ENCODE measurements around the gene LONRF2. TPM values are rescaled to one million over a fixed set of nuclear protein-coding genes. Genes with fewer than 3 reads are reported as not detected.

The LONRF2 gene
- polyA plus RNA-seq, 1 donor (not counting 4 experiments of a cell fraction or from before 2014, with no cell fraction given) = not detected

GRCh38 chr2:100264651-100265050, 57.6 kb downstream of the LONRF2 start:
- H3K79me2 ChIP-seq (ENCODE audit: control insufficient read depth, insufficient read depth, low read length) = no peaks in the 10 kb centered on the region
- no peak for FAIRE-seq
- no peaks in the 10 kb centered on the region for H3K36me3 ChIP-seq (ENCODE audit: control insufficient read depth in 2 of 2, extremely low read depth in 1 of 2, insufficient read depth in 2 of 2, low read length in 2 of 2)
- no peak overlapping the region for H2AFZ ChIP-seq (ENCODE audit: control insufficient read depth, low read length)
- H3K9ac ChIP-seq (ENCODE audit: control insufficient read depth, extremely low read depth, insufficient read depth, low read length) = no peak overlapping the region
- H3K4me2 ChIP-seq (ENCODE audit: control insufficient read depth, extremely low read depth, insufficient read depth, low read depth, low read length) = no peak overlapping the region
- no peaks in the 10 kb centered on the region for H3K9me3 ChIP-seq (ENCODE audit: control insufficient read depth, low read depth, low read length)
- H3K9me1 ChIP-seq (ENCODE audit: control insufficient read depth, extremely low read depth, insufficient read depth, low read length) = no peaks in the 10 kb centered on the region
- H4K20me1 ChIP-seq (ENCODE audit: control insufficient read depth, extremely low read depth, insufficient read depth, low read length) = no peaks in the 10 kb centered on the region
- H3K27me3 ChIP-seq (ENCODE audit: control insufficient read depth, extremely low read depth, insufficient read depth, low read length) = no peaks in the 10 kb centered on the region
- no peak for TF ChIP-seq CTCF (optimal IDR thresholded peaks at IDR 0.05 in 1 of 3, IDR thresholded peaks at IDR 0.05 in 1 of 3, conservative IDR thresholded peaks at IDR 0.05 in 1 of 3; ENCODE audit: extremely low read depth in 1 of 3, insufficient read depth in 2 of 3, low read length in 3 of 3)
- TF ChIP-seq EZH2 (IDR thresholded peaks at IDR 0.05; ENCODE audit: low read length) = no peak
- dilution Hi-C loops (cut with MboI; ENCODE audit: extremely low pct_ligation_motif_present, low sequenced_read_pairs) = no loop called here
- no peak overlapping the region for H3K27ac ChIP-seq (ENCODE audit: control insufficient read depth, insufficient read depth, low read length)
- H3K4me3 ChIP-seq (ENCODE audit: control insufficient read depth in 2 of 3, extremely low read depth in 1 of 3, insufficient read depth in 2 of 3, low read depth in 1 of 3, low read length in 3 of 3) = no peak overlapping the region
- no peak for DNase-seq (ENCODE audit: low read depth, low spot score)
- H3K4me1 ChIP-seq (ENCODE audit: control insufficient read depth, extremely low read depth, insufficient read depth, low read length) = no peaks in the 10 kb centered on the region

GRCh38 chr2:100264121-100264520, 58.2 kb downstream of the LONRF2 start:
- H3K27me3 ChIP-seq (ENCODE audit: control insufficient read depth, extremely low read depth, insufficient read depth, low read length) = no peaks in the 10 kb centered on the region
- no peaks in the 10 kb centered on the region for H3K36me3 ChIP-seq (ENCODE audit: control insufficient read depth in 2 of 2, extremely low read depth in 1 of 2, insufficient read depth in 2 of 2, low read length in 2 of 2)
- TF ChIP-seq EZH2 (IDR thresholded peaks at IDR 0.05; ENCODE audit: low read length) = no peak
- TF ChIP-seq CTCF (optimal IDR thresholded peaks at IDR 0.05 in 1 of 3, IDR thresholded peaks at IDR 0.05 in 1 of 3, conservative IDR thresholded peaks at IDR 0.05 in 1 of 3; ENCODE audit: extremely low read depth in 1 of 3, insufficient read depth in 2 of 3, low read length in 3 of 3) = no peak
- dilution Hi-C loops (cut with MboI; ENCODE audit: extremely low pct_ligation_motif_present, low sequenced_read_pairs) = no loop called here
- H3K9ac ChIP-seq (ENCODE audit: control insufficient read depth, extremely low read depth, insufficient read depth, low read length) = no peak overlapping the region
- DNase-seq (ENCODE audit: low read depth, low spot score) (no peak), FAIRE-seq (no peak)
- H3K9me1 ChIP-seq (ENCODE audit: control insufficient read depth, extremely low read depth, insufficient read depth, low read length) = no peaks in the 10 kb centered on the region
- H3K9me3 ChIP-seq (ENCODE audit: control insufficient read depth, low read depth, low read length) = no peaks in the 10 kb centered on the region
- H2AFZ ChIP-seq (ENCODE audit: control insufficient read depth, low read length) = no peak overlapping the region
- no peak overlapping the region for H3K4me2 ChIP-seq (ENCODE audit: control insufficient read depth, extremely low read depth, insufficient read depth, low read depth, low read length)
- H3K4me3 ChIP-seq (ENCODE audit: control insufficient read depth in 2 of 3, extremely low read depth in 1 of 3, insufficient read depth in 2 of 3, low read depth in 1 of 3, low read length in 3 of 3) = no peak overlapping the region
- no peaks in the 10 kb centered on the region for H3K79me2 ChIP-seq (ENCODE audit: control insufficient read depth, insufficient read depth, low read length)
- H4K20me1 ChIP-seq (ENCODE audit: control insufficient read depth, extremely low read depth, insufficient read depth, low read length) = no peaks in the 10 kb centered on the region
- no peak overlapping the region for H3K27ac ChIP-seq (ENCODE audit: control insufficient read depth, insufficient read depth, low read length)
- H3K4me1 ChIP-seq (ENCODE audit: control insufficient read depth, extremely low read depth, insufficient read depth, low read length) = no peaks in the 10 kb centered on the region

Measured in keratinocyte (primary cell).